NCI-H2107 (cell line): ENCODE results near the gene ID3.

Experiments used
- DNase-seq: peaks from one replicate; lab custom pipeline; 2025; lab: John Stamatoyannopoulos, UW

The ID3 gene

GRCh38 chr1:23526329-23527041 lies 32.8 kb downstream of the ID3 start:
- DNase-seq: no peak

- DNase-seq: peak; percentile 44
Observed at GRCh38 chr1:23525558-23526250, 33.6 kb downstream of the ID3 start.

- DNase-seq: peak; percentile 83
Observed at GRCh38 chr1:23524716-23525401, 34.4 kb downstream of the ID3 start.

GRCh38 chr1:23524163-23524562 lies 35.1 kb downstream of the ID3 start:
- no peak for DNase-seq

- no peak for DNase-seq
Observed at GRCh38 chr1:23522244-23522982, 36.9 kb downstream of the ID3 start.

DNA sequence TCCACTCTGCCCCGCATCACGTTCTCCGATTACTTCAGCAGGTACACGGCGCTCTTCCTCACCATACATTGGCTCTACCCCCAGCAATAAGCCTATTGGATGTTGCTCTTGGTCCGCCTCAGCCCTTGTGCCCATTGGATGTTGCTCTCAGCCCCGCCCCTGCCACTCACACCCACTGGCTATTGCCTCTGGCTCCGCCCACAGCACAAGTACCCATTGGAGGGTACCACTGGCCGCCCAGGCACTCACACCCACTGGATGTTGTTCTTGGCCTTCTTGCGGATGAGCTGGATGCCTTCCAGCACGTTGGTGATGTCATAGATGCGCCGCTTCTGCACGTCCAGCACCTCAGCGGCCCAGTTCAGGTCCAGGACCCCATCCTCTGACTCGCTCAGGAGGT lies 37.7 kb downstream of the ID3 start:
- no peak for DNase-seq

- DNase-seq: no peak
Observed at GRCh38 chr1:23517581-23517980, 41.7 kb downstream of the ID3 start.

GRCh38 chr1:23515905-23516304 lies 43.4 kb downstream of the ID3 start:
- DNase-seq: no peak

DNA sequence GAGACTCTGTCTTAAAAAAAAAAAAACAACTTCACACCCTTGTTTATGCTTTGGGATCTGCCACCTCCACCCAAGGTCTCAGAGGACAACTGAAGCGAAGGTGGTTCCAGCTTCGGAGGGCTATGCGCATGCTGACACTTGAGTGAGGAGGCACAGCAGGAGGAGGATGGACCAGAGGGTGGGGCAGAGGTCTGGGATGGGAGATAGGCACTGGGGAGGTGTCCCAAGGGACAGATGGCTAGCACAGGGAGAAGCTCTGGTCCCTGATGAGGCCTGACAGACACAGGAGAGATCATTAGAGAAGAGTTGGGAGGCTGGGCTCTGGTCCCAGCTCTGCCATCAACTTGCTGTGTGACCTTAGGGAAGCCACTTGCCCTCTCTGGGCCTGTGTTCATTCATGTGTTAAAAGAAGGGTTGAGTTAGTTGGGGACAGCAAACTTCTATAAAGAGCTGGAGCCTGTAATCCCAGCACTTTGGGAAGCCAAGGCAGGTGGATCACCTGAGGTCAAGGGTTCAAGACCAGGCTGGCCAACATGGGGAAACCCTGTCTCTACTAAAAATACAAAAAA lies 45.1 kb downstream of the ID3 start:
- DNase-seq: no peak

GRCh38 chr1:23509896-23510295 lies 49.4 kb downstream of the ID3 start:
- DNase-seq: no peak
